ENCODE data around the gene SAMD4B.
"Not testable (repeated sequence)": the region's sequence is repeated elsewhere in the genome, so short reads cannot be mapped to it uniquely, and the experiment has no call there.

The SAMD4B gene

GRCh38 chr19:39356647-39357046 is 14.4 kb downstream of the SAMD4B start:
- peak in 1 of 10 donors; percentile 63 for DNase-seq
- intact Hi-C loops (cut with DNase I), result no loop called here

GRCh38 chr19:39359026-39359425 is 16.8 kb downstream of the SAMD4B start:
- intact Hi-C loops (cut with DNase I), result no loop called here
- DNase-seq, result peak in 1 of 10 donors; percentile 35

GRCh38 chr19:39360599-39360998 is 18.4 kb downstream of the SAMD4B start:
- intact Hi-C loops (cut with DNase I), result no loop called here
- DNase-seq, result no peak

- peak in 1 of 10 donors; percentile 39 for DNase-seq
- intact Hi-C loops (cut with DNase I), result no loop called here
These were observed 20.7 kb downstream of the SAMD4B start for GRCh38 chr19:39362682-39363657.

- intact Hi-C loops (cut with DNase I), result no loop called here
These were observed 21.8 kb downstream of the SAMD4B start for GRCh38 chr19:39363901-39364457.

GRCh38 chr19:39365531-39365930 is 23.3 kb downstream of the SAMD4B start:
- intact Hi-C loops (cut with DNase I), result no loop called here
- DNase-seq, result no peak

More at GRCh38 chr19:39363901-39364457, 21.8 kb downstream of the SAMD4B start:
- DNase-seq, result peak; percentile 52 to 97 (median 76)

GRCh38 chr19:39369200-39369599 is 27.0 kb downstream of the SAMD4B start:
- intact Hi-C loops (cut with DNase I), result no loop called here
- peak in 1 of 10 donors; percentile 26 for DNase-seq

- intact Hi-C loops (cut with DNase I), result no loop called here
- DNase-seq, result peak in 1 of 10 donors; percentile 19
These were observed 28.5 kb downstream of the SAMD4B start for GRCh38 chr19:39370735-39371134.

- peak in 8 of 10 donors; percentile 41 to 87 (median 56) for DNase-seq
- intact Hi-C loops (cut with DNase I), result no loop called here
These were observed 30.0 kb downstream of the SAMD4B start for GRCh38 chr19:39372047-39372802.

GRCh38 chr19:39372941-39373340 is 30.7 kb downstream of the SAMD4B start:
- intact Hi-C loops (cut with DNase I), result no loop called here
- peak in 1 of 10 donors; percentile 61 for DNase-seq

- no peak for DNase-seq
- intact Hi-C loops (cut with DNase I), result no loop called here
These were observed 33.7 kb downstream of the SAMD4B start for GRCh38 chr19:39375929-39376328.

GRCh38 chr19:39377373-39378362 is 35.4 kb downstream of the SAMD4B start:
- peak in 2 of 10 donors; percentile 35 to 72 for DNase-seq
- intact Hi-C loops (cut with DNase I), result no loop called here

GRCh38 chr19:39379366-39379765 is 37.1 kb downstream of the SAMD4B start:
- intact Hi-C loops (cut with DNase I), result not testable (repeated sequence)
- DNase-seq, result peak in 2 of 10 donors; percentile 60 to 74

- intact Hi-C loops (cut with DNase I), result no loop called here
- DNase-seq, result peak in 5 of 10 donors; percentile 40 to 89 (median 83)
These were observed 37.7 kb downstream of the SAMD4B start for GRCh38 chr19:39379865-39380396.

- peak in 2 of 10 donors; percentile 69 to 70 for DNase-seq
- intact Hi-C loops (cut with DNase I), result no loop called here
These were observed 38.6 kb downstream of the SAMD4B start for GRCh38 chr19:39380521-39381502.

GRCh38 chr19:39381910-39382611 is 39.8 kb downstream of the SAMD4B start:
- peak in 1 of 10 donors; percentile 48 for DNase-seq
- intact Hi-C loops (cut with DNase I), result no loop called here
